Loucy (cell line): ENCODE data around the gene RALGPS1.

ENCODE experiments used
- H2AFZ ChIP-seq: fragments of 200-600 bp; sonication (generic); 2 replicates; pipeline ENCODE4 v1.6.0; 2016; ENCODE audit warnings: antibody characterized with exemption, mild to moderate bottlenecking, low read length, moderate library complexity
- H3F3A ChIP-seq: fragments of 200-600 bp; 2 replicates; pipeline ENCODE4 v1.6.0; 2016; ENCODE audit warnings: antibody characterized with exemption, low read depth, mild to moderate bottlenecking
- H3K27me3 ChIP-seq: fragments of 200-600 bp; sonication (generic); 2 replicates; pipeline ENCODE4 v1.6.1; 2014; ENCODE audit warnings: low read length, mild to moderate bottlenecking; ENCODE audit not compliant: insufficient read depth, poor library complexity, severe bottlenecking
- H3K36me3 ChIP-seq: fragments of 200-600 bp; sonication (generic); 2 replicates; pipeline ENCODE4 v1.6.1; 2016; ENCODE audit warnings: low read length; ENCODE audit not compliant: insufficient read depth
- H3K4me1 ChIP-seq: fragments of 200-600 bp; sonication (generic); 2 replicates; pipeline ENCODE4 v1.5.1; 2014; ENCODE audit warnings: low read length, mild to moderate bottlenecking; ENCODE audit not compliant: insufficient read depth, poor library complexity, severe bottlenecking
- H3K4me2 ChIP-seq: fragments of 200-600 bp; sonication (generic); 2 replicates; pipeline ENCODE4 v1.6.0; 2014; ENCODE audit warnings: antibody characterized with exemption, low read length, low read depth, mild to moderate bottlenecking; ENCODE audit not compliant: poor library complexity, severe bottlenecking
- H3K4me3 ChIP-seq: fragments of 200-600 bp; sonication (generic); 2 replicates; pipeline ENCODE4 v1.5.1; 2014; ENCODE audit warnings: low read length, mild to moderate bottlenecking, mixed read lengths; ENCODE audit not compliant: poor library complexity, severe bottlenecking
- H3K79me2 ChIP-seq: fragments of 200-600 bp; sonication (generic); 2 replicates; pipeline ENCODE4 v1.6.1; 2014; ENCODE audit warnings: low read length; ENCODE audit not compliant: insufficient read depth
- H3K9ac ChIP-seq: fragments of 200-600 bp; sonication (generic); 2 replicates; pipeline ENCODE4 v1.6.0; 2014; ENCODE audit warnings: mild to moderate bottlenecking, low read depth, low read length, moderate library complexity; ENCODE audit not compliant: poor library complexity, severe bottlenecking
- H3K9me2 ChIP-seq: fragments of 200-600 bp; sonication (generic); replicated peaks from 2 replicates; pipeline ENCODE4 v1.6.1; 2016; ENCODE audit warnings: low read depth, low read length, mixed read lengths
- H3K9me3 ChIP-seq: fragments of 200-600 bp; sonication (generic); 2 replicates; pipeline ENCODE4 v1.6.1; 2014; ENCODE audit warnings: mild to moderate bottlenecking, antibody characterized with exemption, low read length, low read depth; ENCODE audit not compliant: insufficient read depth
- H4K20me1 ChIP-seq: fragments of 200-600 bp; sonication (generic); 2 replicates; pipeline ENCODE4 v1.6.0; 2014; ENCODE audit warnings: antibody characterized with exemption, low read length, mild to moderate bottlenecking; ENCODE audit not compliant: insufficient read depth, poor library complexity, severe bottlenecking
- CTCF ChIP-seq: fragments of 200-600 bp; sonication (generic); conservative IDR thresholded peaks from 2 replicates; pipeline ENCODE4 v1.5.1; 2014; ENCODE audit warnings: mild to moderate bottlenecking, antibody characterized with exemption, low read length
- EZH2phosphoT487 ChIP-seq: fragments of 200-600 bp; IDR thresholded peaks from 2 replicates; pipeline ENCODE4 v1.6.1; 2018; ENCODE audit warnings: antibody characterized with exemption, mild to moderate bottlenecking, moderate library complexity, borderline replicate concordance

The RALGPS1 gene

GRCh38 chr9:126975327-126976220 lies 61.0 kb downstream of the RALGPS1 start:
- Histone ChIP-seq H3K4me1 (no peaks in the 10 kb centered on the region), H3K9ac (no peak overlapping the region), H3K4me3 (no peak overlapping the region), H4K20me1 (no peaks in the 10 kb centered on the region), H3K9me3 (no peaks in the 10 kb centered on the region), H2AFZ (no peak overlapping the region), H3K79me2 (no peaks in the 10 kb centered on the region), H3F3A (no peaks in the 10 kb centered on the region), H3K36me3 (no peaks in the 10 kb centered on the region), H3K27me3 (peaks cover 13% of the 10 kb centered on the region), H3K4me2 (no peak overlapping the region), H3K9me2 (no peaks in the 10 kb centered on the region)
- no peak for TF ChIP-seq EZH2phosphoT487
- no peak for TF ChIP-seq CTCF

- no peaks in the 10 kb centered on the region for H3K4me1 ChIP-seq
- no peak overlapping the region for H2AFZ ChIP-seq
- peaks cover 5% of the 10 kb centered on the region for H4K20me1 ChIP-seq
- H3K4me2 ChIP-seq = no peak overlapping the region
- H3K79me2 ChIP-seq = no peaks in the 10 kb centered on the region
- no peak overlapping the region for H3K4me3 ChIP-seq
- H3K36me3 ChIP-seq = no peaks in the 10 kb centered on the region
- no peak for TF ChIP-seq EZH2phosphoT487
- TF ChIP-seq CTCF = no peak
- H3F3A ChIP-seq = no peaks in the 10 kb centered on the region
- H3K9me2 ChIP-seq = no peaks in the 10 kb centered on the region
- no peaks in the 10 kb centered on the region for H3K9me3 ChIP-seq
- H3K27me3 ChIP-seq = peaks cover 52% of the 10 kb centered on the region
- H3K9ac ChIP-seq = no peak overlapping the region
Measured at GRCh38 chr9:126979461-126979860, 64.9 kb downstream of the RALGPS1 start.

GRCh38 chr9:126980231-126980630 lies 65.6 kb downstream of the RALGPS1 start:
- Histone ChIP-seq H3K4me2 (no peak overlapping the region), H3K79me2 (no peaks in the 10 kb centered on the region), H3K9me2 (no peaks in the 10 kb centered on the region), H3F3A (no peaks in the 10 kb centered on the region), H3K4me3 (no peak overlapping the region), H2AFZ (no peak overlapping the region), H3K4me1 (no peaks in the 10 kb centered on the region), H3K9ac (no peak overlapping the region), H3K27me3 (peaks cover 59% of the 10 kb centered on the region), H4K20me1 (peaks cover 10% of the 10 kb centered on the region), H3K36me3 (no peaks in the 10 kb centered on the region), H3K9me3 (no peaks in the 10 kb centered on the region)
- TF ChIP-seq CTCF (no peak), EZH2phosphoT487 (no peak)
